HepG2 (cell line): ENCODE measurements around the gene GPX2. TPM values are rescaled to one million over a fixed set of nuclear protein-coding genes. Genes with fewer than 3 reads are reported as not detected.

ENCODE experiments used
- ATAD3A ChIP-seq: sonication (generic); formaldehyde crosslinking; IDR thresholded peaks from 2 replicates; pipeline ENCODE4 v1.4.0; 2020; ENCODE audit warnings: missing genetic modification reagents
- ATF6 ChIP-seq: sonication (generic); formaldehyde crosslinking; conservative IDR thresholded peaks from 2 replicates; pipeline ENCODE4 v1.4.0; 2020; ENCODE audit warnings: missing genetic modification reagents
- GABPA ChIP-seq, 2 experiments: IDR thresholded peaks; 2 replicates each; pipeline ENCODE4 v1.6.1; 2011 to 2016; ENCODE audit warnings: low read depth in 2 of 2, low read length in 1 of 2, missing biosample characterization in 1 of 2, missing genetic modification characterization in 1 of 2
- HDAC2 ChIP-seq: sonication (generic); formaldehyde crosslinking; IDR thresholded peaks from 2 replicates; pipeline ENCODE4 v1.4.0; 2020; ENCODE audit warnings: missing genetic modification reagents
- HNRNPL ChIP-seq: fragments of 200-400 bp; formaldehyde crosslinking; IDR thresholded peaks from 2 replicates; pipeline ENCODE4 v1.6.1; 2017; ENCODE audit warnings: mild to moderate bottlenecking, low read depth, low read length
- KLF11 ChIP-seq: IDR thresholded peaks from 2 replicates; pipeline ENCODE4 v1.6.1; 2016; ENCODE audit warnings: missing compliant biosample characterization
- KLF16 ChIP-seq, 2 experiments: sonication (generic) in 1 of 2; formaldehyde crosslinking in 1 of 2; IDR thresholded peaks; 2 replicates each; pipeline versions ENCODE4 v1.6.1 to v1.8.0; 2016 to 2023; ENCODE audit warnings: missing genetic modification reagents in 2 of 2, missing compliant biosample characterization in 1 of 2
- LBX2 ChIP-seq: sonication (generic); formaldehyde crosslinking; IDR thresholded peaks from 2 replicates; pipeline ENCODE4 v1.5.0; 2020; ENCODE audit warnings: missing genetic modification reagents, mild to moderate bottlenecking, borderline replicate concordance
- NFE2 ChIP-seq: sonication (generic); formaldehyde crosslinking; IDR thresholded peaks from 2 replicates; pipeline ENCODE4 v1.4.0; 2020; ENCODE audit warnings: missing genetic modification reagents
- PHF8 ChIP-seq: sonication (generic); formaldehyde crosslinking; IDR thresholded peaks from 2 replicates; pipeline ENCODE4 v1.5.0; 2020; ENCODE audit warnings: missing genetic modification reagents
- SMYD3 ChIP-seq: sonication (generic); formaldehyde crosslinking; IDR thresholded peaks from 2 replicates; pipeline ENCODE4 v1.8.1; 2023; ENCODE audit warnings: mild to moderate bottlenecking, missing genetic modification reagents
- TBL1XR1 ChIP-seq: fragments of 150-350 bp; IDR thresholded peaks from 2 replicates; pipeline ENCODE4 v1.6.1; 2014; ENCODE audit warnings: borderline replicate concordance, low read length; ENCODE audit not compliant: partially characterized antibody
- TCF12 ChIP-seq, 2 experiments: fragments of 450-650 bp in 1 of 2; sonication (generic) in 1 of 2; formaldehyde crosslinking in 1 of 2; IDR thresholded peaks; 2 replicates each; pipeline versions ENCODE4 v1.6.1 to v1.8.0; 2017 to 2022; ENCODE audit warnings: antibody characterized with exemption in 1 of 2, mild to moderate bottlenecking in 1 of 2, missing genetic modification reagents in 1 of 2, moderate library complexity in 1 of 2
- TGIF2 ChIP-seq: IDR thresholded peaks from 2 replicates; pipeline ENCODE4 v1.6.1; 2016; ENCODE audit warnings: control low read depth, missing compliant biosample characterization
- ZBTB7A ChIP-seq: sonication (generic); formaldehyde crosslinking; IDR thresholded peaks from 2 replicates; pipeline ENCODE4 v1.8.0; 2022; ENCODE audit warnings: mild to moderate bottlenecking, missing genetic modification reagents
- ZBTB8A ChIP-seq: sonication (generic); formaldehyde crosslinking; IDR thresholded peaks from 2 replicates; pipeline ENCODE4 v1.4.0; 2020; ENCODE audit warnings: mild to moderate bottlenecking, low read depth, missing genetic modification reagents, borderline replicate concordance
- ZFP36L1 ChIP-seq: sonication (generic); formaldehyde crosslinking; IDR thresholded peaks from 2 replicates; pipeline ENCODE4 v1.8.0; 2022; ENCODE audit warnings: mild to moderate bottlenecking, missing genetic modification reagents, moderate library complexity
- ZNF230 ChIP-seq: sonication (generic); formaldehyde crosslinking; IDR thresholded peaks from 2 replicates; pipeline ENCODE4 v1.4.0; 2020; ENCODE audit warnings: mild to moderate bottlenecking, missing genetic modification reagents
- ZNF563 ChIP-seq: sonication (generic); formaldehyde crosslinking; IDR thresholded peaks from 2 replicates; pipeline ENCODE4 v1.8.0; 2022; ENCODE audit warnings: mild to moderate bottlenecking, moderate library complexity, missing genetic modification reagents
- ZNF567 ChIP-seq: sonication (generic); formaldehyde crosslinking; IDR thresholded peaks from 2 replicates; pipeline ENCODE4 v1.8.1; 2023; ENCODE audit warnings: mild to moderate bottlenecking, missing genetic modification reagents, borderline replicate concordance
- ZNF644 ChIP-seq: IDR thresholded peaks from 2 replicates; pipeline ENCODE4 v1.6.1; 2016; ENCODE audit warnings: low read depth
- ZNF704 ChIP-seq: sonication (generic); formaldehyde crosslinking; IDR thresholded peaks from 2 replicates; pipeline ENCODE4 v1.8.1; 2023; ENCODE audit warnings: mild to moderate bottlenecking, inconsistent platforms, moderate library complexity, missing genetic modification reagents, borderline replicate concordance
- ZNF709 ChIP-seq: sonication (generic); formaldehyde crosslinking; IDR thresholded peaks from 2 replicates; pipeline ENCODE4 v1.5.0; 2020; ENCODE audit warnings: mild to moderate bottlenecking, missing genetic modification reagents
- ZNF740 ChIP-seq: sonication (generic); formaldehyde crosslinking; IDR thresholded peaks from 2 replicates; pipeline ENCODE4 v1.4.0; 2020; ENCODE audit warnings: missing genetic modification reagents
- ZNF777 ChIP-seq: sonication (generic); formaldehyde crosslinking; IDR thresholded peaks from 2 replicates; pipeline ENCODE4 v1.4.0; 2020; ENCODE audit warnings: missing genetic modification reagents
- polyA plus RNA-seq, 8 experiments: library from polyadenylated mRNA; depleted of rRNA in 3 of 8; stranded (reverse) in 7 of 8; unstranded in 1 of 8; fragments of >200 nt; fragmentation: Illumina TruSeq in 4 of 8; extraction: Trizol in 4 of 8; gene quantifications; 2 replicates each; pipeline versions ENCODE4 v1.2.1 to v1.2.3, GENCODE V29; 2011 to 2016; ENCODE audit warnings: low read depth in 4 of 8, missing spikeins in 1 of 8, mixed read lengths in 1 of 8; ENCODE audit not compliant: insufficient read depth in 1 of 8
- total RNA-seq, 5 experiments: library from RNA; depleted of rRNA; stranded (reverse); fragments of >200 nt; fragmentation: Illumina TruSeq; extraction: Trizol; gene quantifications; 2 replicates each; pipeline ENCODE4 v1.2.3, GENCODE V29; 2016; ENCODE audit warnings: low read depth in 1 of 5

Gene GPX2
- total and polyA plus RNA-seq, 2 of the 13 experiments (the other 11 are each of a cell fraction or from before 2014, with no cell fraction given) = 526 to 674 TPM

- no peak for TF ChIP-seq ZBTB8A (CRISPR knock-in tag)
- TF ChIP-seq HDAC2 (CRISPR knock-in tag) = peak; percentile 69; the same call in 1 of the 2 replicates
- no peak for TF ChIP-seq ZNF567 (CRISPR knock-in tag)
- TF ChIP-seq SMYD3 = no peak
- no peak for TF ChIP-seq TBL1XR1
- TF ChIP-seq ATF6 (CRISPR knock-in tag) = no peak
- no peak for TF ChIP-seq KLF16 (CRISPR knock-in tag; IDR thresholded peaks at IDR 0.05)
- TF ChIP-seq ZFP36L1 (CRISPR knock-in tag) = no peak
- no peak for TF ChIP-seq ZNF563
- TF ChIP-seq ZNF704 (CRISPR knock-in tag) = no peak
- TF ChIP-seq LBX2 (CRISPR knock-in tag) = no peak
- TF ChIP-seq TGIF2 (CRISPR knock-in tag) = no peak
- no peak for TF ChIP-seq GABPA (IDR thresholded peaks at IDR 0.05; ENCODE audit: low read depth, low read length)
- TF ChIP-seq GABPA (CRISPR knock-in tag; IDR thresholded peaks at IDR 0.05; ENCODE audit: low read depth) = no peak
- TF ChIP-seq PHF8 (CRISPR knock-in tag) = no peak
- no peak for TF ChIP-seq TCF12 (IDR thresholded peaks at IDR 0.05)
- TF ChIP-seq TCF12 (CRISPR knock-in tag; IDR thresholded peaks at IDR 0.05) = no peak
- no peak for TF ChIP-seq KLF11 (CRISPR knock-in tag)
- TF ChIP-seq HNRNPL = peak; percentile 98
- TF ChIP-seq ZNF644 (CRISPR knock-in tag) = peak; percentile 45; the same call in 1 of the 2 replicates
- no peak for TF ChIP-seq ZNF740 (CRISPR knock-in tag)
- TF ChIP-seq ZNF709 (CRISPR knock-in tag) = 0 out of 2 replicates have a peak, but pooled peaks have one; percentile 29
- TF ChIP-seq ZNF777 (CRISPR knock-in tag) = no peak
- no peak for TF ChIP-seq ATAD3A
- TF ChIP-seq NFE2 (CRISPR knock-in tag) = no peak
- no peak for TF ChIP-seq ZNF230 (CRISPR knock-in tag)
- TF ChIP-seq ZBTB7A (CRISPR knock-in tag) = no peak
Measured at GRCh38 chr14:64947710-64948611, 5.4 kb upstream of the GPX2 start (continued).
